K562 (cell line): ENCODE results near the gene EYA3. TPM values are rescaled to one million over a fixed set of nuclear protein-coding genes. Genes with fewer than 3 reads are reported as not detected.

Experiments
- CAMTA2 ChIP-seq: fragments of 250-450 bp; sonication (Bioruptor Pico); conservative IDR thresholded peaks from 2 replicates; pipeline ENCODE4 v1.5.1; 2022
- CHCHD3 ChIP-seq: fragments of 250-450 bp; sonication (Bioruptor Pico); IDR thresholded peaks from 2 replicates; pipeline ENCODE4 v2.1.2; 2022; ENCODE audit warnings: mild to moderate bottlenecking
- DIDO1 ChIP-seq: fragments of 450-650 bp; IDR thresholded peaks from 2 replicates; pipeline ENCODE4 v1.6.1; 2016; ENCODE audit warnings: low read depth, missing biosample characterization, missing genetic modification characterization
- EHMT2 ChIP-seq: fragments of 450-650 bp; IDR thresholded peaks from 2 replicates; pipeline ENCODE4 v1.6.1; 2018; ENCODE audit warnings: antibody characterized with exemption
- ESRRB ChIP-seq: fragments of 250-450 bp; sonication (Bioruptor Pico); IDR thresholded peaks from 2 replicates; pipeline ENCODE4 v1.5.0; 2020; ENCODE audit warnings: mild to moderate bottlenecking, moderate library complexity, borderline replicate concordance
- ETV6 ChIP-seq, 3 experiments: fragments of 150-350 bp in 1 of 3; sonication (generic) in 1 of 3; formaldehyde crosslinking in 1 of 3; IDR thresholded peaks; 2 replicates each; pipeline versions ENCODE4 v1.6.1 to v1.8.0; 2014 to 2022; ENCODE audit warnings: borderline replicate concordance in 2 of 3, low read depth in 2 of 3, antibody characterized with exemption in 1 of 3, low read length in 1 of 3, mild to moderate bottlenecking in 1 of 3, missing genetic modification reagents in 1 of 3
- HMGXB4 ChIP-seq: sonication (generic); formaldehyde crosslinking; IDR thresholded peaks from 2 replicates; pipeline ENCODE4 v1.8.1; 2023; ENCODE audit warnings: mild to moderate bottlenecking, missing genetic modification reagents
- MITF ChIP-seq: IDR thresholded peaks from 2 replicates; pipeline ENCODE4 v1.6.1; 2014; ENCODE audit warnings: antibody characterized with exemption
- PPARD ChIP-seq: fragments of 250-450 bp; sonication (Bioruptor Pico); IDR thresholded peaks from 2 replicates; pipeline ENCODE4 v1.8.0; 2022; ENCODE audit warnings: inconsistent platforms, mild to moderate bottlenecking, moderate library complexity
- RBM14 ChIP-seq: fragments of 200-400 bp; formaldehyde crosslinking; IDR thresholded peaks from 2 replicates; pipeline ENCODE4 v1.6.1; 2018; ENCODE audit warnings: low read depth, mild to moderate bottlenecking, low read length, moderate library complexity, borderline replicate concordance; ENCODE audit not compliant: insufficient read depth
- SMARCA4 ChIP-seq: fragments of 450-650 bp; IDR thresholded peaks from 2 replicates; pipeline ENCODE4 v1.6.1; 2016
- SUPT5H ChIP-seq: fragments of 450-650 bp; IDR thresholded peaks from 2 replicates; pipeline ENCODE4 v1.6.1; 2016
- TCF15 ChIP-seq: fragments of 250-450 bp; sonication (Bioruptor Pico); IDR thresholded peaks from 2 replicates; pipeline ENCODE4 v1.8.0; 2022; ENCODE audit warnings: moderate library complexity, mild to moderate bottlenecking, inconsistent platforms
- TFE3 ChIP-seq: fragments of 450-650 bp; formaldehyde crosslinking; IDR thresholded peaks from 2 replicates; pipeline ENCODE4 v1.4.0; 2020; ENCODE audit warnings: mild to moderate bottlenecking, mixed read lengths
- XRCC3 ChIP-seq: fragments of 450-650 bp; IDR thresholded peaks from 2 replicates; pipeline ENCODE4 v1.6.1; 2017; ENCODE audit warnings: mild to moderate bottlenecking, moderate library complexity
- ZNF274 ChIP-seq: IDR thresholded peaks from 2 replicates; pipeline ENCODE4 v1.6.1; 2011; ENCODE audit warnings: low read depth, mild to moderate bottlenecking, low read length, moderate library complexity, borderline replicate concordance
- ZNF449 ChIP-seq: fragments of 250-450 bp; sonication (Bioruptor Pico); IDR thresholded peaks from 2 replicates; pipeline ENCODE4 v1.8.0; 2022; ENCODE audit warnings: moderate library complexity, mild to moderate bottlenecking, inconsistent platforms
- ZNF507 ChIP-seq: conservative IDR thresholded peaks from 2 replicates; pipeline ENCODE4 v1.6.1; 2017; ENCODE audit warnings: missing genetic modification characterization, missing compliant biosample characterization
- polyA plus RNA-seq, 8 experiments: library from polyadenylated mRNA; depleted of rRNA in 4 of 8; stranded (reverse) in 5 of 8; unstranded in 3 of 8; fragments of >200 nt; fragmentation: Nextera tagmentation in 2 of 8; fragmentation: Illumina TruSeq in 1 of 8; extraction: Ambion mirVana in 2 of 8; extraction: Trizol in 1 of 8; gene quantifications; 2 replicates each; pipeline versions ENCODE4 v1.2.1 to v1.2.3, GENCODE V29; 2011 to 2014; ENCODE audit warnings: inconsistent platforms in 1 of 8, missing spikeins in 1 of 8
- total RNA-seq, 7 experiments: library from RNA; depleted of rRNA in 6 of 7; stranded (reverse); fragments of >200 nt in 6 of 7; fragmentation: Illumina TruSeq in 2 of 7; extraction: Trizol in 2 of 7; gene quantifications; 2 replicates each; pipeline versions ENCODE4 v1.2.1 to v1.2.3, GENCODE V29; 2011 to 2021; ENCODE audit warnings: low replicate concordance in 1 of 7
- TF ChIP-seq, protein P1 (sequence below): fragments of 250-450 bp; sonication (Bioruptor Pico); IDR thresholded peaks from 2 replicates; pipeline ENCODE4 v1.4.0; 2020; ENCODE audit warnings: mild to moderate bottlenecking, moderate library complexity

EYA3 gene
- total and polyA plus RNA-seq, 9 of the 15 experiments (the other 6 are each of a cell fraction or from before 2014, with no cell fraction given), result 21.7 to 64.0 (median 43.6) TPM

DNA sequence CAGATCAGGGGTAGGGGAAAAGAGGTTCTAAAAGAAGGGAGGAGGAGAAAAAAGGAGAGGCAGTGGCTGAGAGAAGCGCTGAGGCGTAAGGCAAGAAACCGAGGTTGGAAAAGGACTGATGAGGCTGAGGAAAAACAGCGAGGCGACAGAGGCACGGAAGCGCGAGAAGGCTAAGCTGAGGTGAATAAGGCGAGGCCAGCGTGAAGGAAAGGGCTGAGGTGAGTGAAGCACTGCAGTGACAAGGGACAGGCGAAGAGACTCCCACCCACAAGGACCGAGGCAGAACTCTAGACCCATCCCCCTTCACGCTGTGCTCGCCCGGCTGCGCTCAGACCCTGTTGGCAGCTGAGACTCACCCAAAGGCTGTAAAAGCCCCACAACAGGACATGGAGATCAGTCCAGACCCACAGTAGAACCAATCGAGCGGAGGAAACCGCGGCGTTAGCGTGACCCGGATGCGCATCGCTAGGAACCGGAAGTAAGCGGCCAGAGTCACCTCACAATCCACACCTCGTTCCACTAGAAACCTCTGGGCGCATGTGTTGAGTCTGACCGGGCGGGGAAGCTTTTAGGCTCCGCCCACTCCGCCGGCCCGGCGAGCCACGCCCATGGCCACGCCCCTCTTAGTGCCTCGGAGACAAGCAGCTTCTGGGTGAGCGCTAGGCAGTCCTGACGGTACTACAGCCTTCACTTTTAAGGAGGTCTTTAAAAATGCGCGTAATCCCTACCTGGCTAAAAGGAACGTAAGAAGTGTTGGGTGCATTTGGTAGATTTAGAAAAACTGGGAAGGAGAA, at the start of gene EYA3 (continued):
- TF ChIP-seq RBM14 (no peak), SUPT5H (peak; percentile 97), PPARD (CRISPR knock-in tag) (no peak), CHCHD3 (CRISPR knock-in tag) (0 out of 2 replicates have a peak, but pooled peaks have one; percentile 70), ZNF274 (no peak), SMARCA4 (peak; percentile 60), HMGXB4 (peak; percentile 54; the same call in 1 of the 2 replicates), ZNF507 (tag) (no peak), ZNF449 (CRISPR knock-in tag) (no peak), EHMT2 (peak; percentile 64; the same call in 1 of the 2 replicates), CAMTA2 (CRISPR knock-in tag) (no peak), TFE3 (CRISPR knock-in tag) (no peak), DIDO1 (tag) (peak; percentile 88), MITF (no peak), ETV6 (IDR thresholded peaks at IDR 0.05; ENCODE audit: borderline replicate concordance in 1 of 2, low read depth in 2 of 2, low read length in 1 of 2) (no peak), ETV6 (CRISPR knock-in tag; IDR thresholded peaks at IDR 0.05; ENCODE audit: borderline replicate concordance) (0 out of 2 replicates have a peak, but pooled peaks have one; percentile 54), TCF15 (CRISPR knock-in tag) (no peak), XRCC3 (no peak), ESRRB (no peak)
- TF ChIP-seq, protein P1, sequence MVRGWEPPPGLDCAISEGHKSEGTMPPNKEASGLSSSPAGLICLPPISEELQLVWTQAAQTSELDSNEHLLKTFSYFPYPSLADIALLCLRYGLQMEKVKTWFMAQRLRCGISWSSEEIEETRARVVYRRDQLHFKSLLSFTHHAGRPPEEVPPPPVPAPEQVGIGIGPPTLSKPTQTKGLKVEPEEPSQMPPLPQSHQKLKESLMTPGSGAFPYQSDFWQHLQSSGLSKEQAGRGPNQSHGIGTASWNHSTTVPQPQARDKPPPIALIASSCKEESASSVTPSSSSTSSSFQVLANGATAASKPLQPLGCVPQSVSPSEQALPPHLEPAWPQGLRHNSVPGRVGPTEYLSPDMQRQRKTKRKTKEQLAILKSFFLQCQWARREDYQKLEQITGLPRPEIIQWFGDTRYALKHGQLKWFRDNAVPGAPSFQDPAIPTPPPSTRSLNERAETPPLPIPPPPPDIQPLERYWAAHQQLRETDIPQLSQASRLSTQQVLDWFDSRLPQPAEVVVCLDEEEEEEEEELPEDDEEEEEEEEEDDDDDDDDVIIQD (CRISPR knock-in tag), result no peak
